ENCODE results near the gene CYB561.

CYB561 gene

GRCh38 chr17:63445954-63446752 lies at the start of gene CYB561:
Gene CYB561, minus strand, starts transcription at chr17:63446306. Its CDS starts 8,759 bp downstream, at chr17:63437547.
- FAIRE-seq, result no peak

- FAIRE-seq, result no peak
Measured at GRCh38 chr17:63495491-63495890, 49.4 kb upstream of the CYB561 start.

- no peak for FAIRE-seq
Measured at GRCh38 chr17:63494300-63494928, 48.3 kb upstream of the CYB561 start.

- FAIRE-seq, result no peak
Measured at GRCh38 chr17:63493411-63493810, 47.3 kb upstream of the CYB561 start.

- no peak for FAIRE-seq
Measured at GRCh38 chr17:63492940-63493339, 46.8 kb upstream of the CYB561 start.

GRCh38 chr17:63491977-63492618 lies 46.0 kb upstream of the CYB561 start:
- no peak for FAIRE-seq

GRCh38 chr17:63491413-63491812 lies 45.3 kb upstream of the CYB561 start:
- FAIRE-seq, result no peak

- FAIRE-seq, result no peak
Measured at GRCh38 chr17:63490858-63491400, 44.8 kb upstream of the CYB561 start.

- FAIRE-seq, result no peak
Measured at GRCh38 chr17:63490329-63490728, 44.2 kb upstream of the CYB561 start.

GRCh38 chr17:63489291-63489690 lies 43.2 kb upstream of the CYB561 start:
- FAIRE-seq, result no peak

GRCh38 chr17:63488851-63489250 lies 42.7 kb upstream of the CYB561 start:
- no peak for FAIRE-seq

GRCh38 chr17:63487014-63487339 lies 40.9 kb upstream of the CYB561 start:
- no peak for FAIRE-seq

- no peak for FAIRE-seq
Measured at GRCh38 chr17:63486317-63487013, 40.4 kb upstream of the CYB561 start.

GRCh38 chr17:63483655-63484575 lies 37.8 kb upstream of the CYB561 start:
- FAIRE-seq, result no peak

- FAIRE-seq, result no peak
Measured at GRCh38 chr17:63483038-63483437, 36.9 kb upstream of the CYB561 start.

- FAIRE-seq, result no peak
Measured at GRCh38 chr17:63482509-63482908, 36.4 kb upstream of the CYB561 start.

GRCh38 chr17:63481488-63481870 lies 35.4 kb upstream of the CYB561 start:
- no peak for FAIRE-seq

GRCh38 chr17:63480826-63481487 lies 34.9 kb upstream of the CYB561 start:
- FAIRE-seq, result no peak

- FAIRE-seq, result no peak
Measured at GRCh38 chr17:63480192-63480784, 34.2 kb upstream of the CYB561 start.

GRCh38 chr17:63479495-63480184 lies 33.5 kb upstream of the CYB561 start:
- FAIRE-seq, result no peak
